ENCODE results near the gene UBE2D4. TPM values are rescaled to one million over a fixed set of nuclear protein-coding genes. Genes with fewer than 3 reads are reported as not detected.

The UBE2D4 gene
- total and polyA plus RNA-seq, 2 donors (not counting 3 experiments of a cell fraction or from before 2014, with no cell fraction given), result 11.3 to 19.8 TPM

- CTCF ChIA-PET, result no interaction called here
- no peaks in the 10 kb centered on the region for H3K4me1 ChIP-seq (ENCODE audit: control insufficient read depth, extremely low read depth, insufficient read depth, low read length)
- DNase-seq (ENCODE audit: low read depth, low spot score), result no peak
- no peak for TF ChIP-seq POLR2AphosphoS5 (IDR thresholded peaks at IDR 0.05; ENCODE audit: insufficient read depth, low read depth, low read length)
- no peak for TF ChIP-seq MAX (IDR thresholded peaks at IDR 0.05; ENCODE audit: insufficient read depth, insufficient read length)
- TF ChIP-seq JUN (IDR thresholded peaks at IDR 0.05; ENCODE audit: borderline replicate concordance, insufficient read depth, insufficient read length, low read depth), result no peak
- TF ChIP-seq EZH2 (IDR thresholded peaks at IDR 0.05; ENCODE audit: borderline replicate concordance, low read depth, low read length, severe bottlenecking), result no peak
- TF ChIP-seq, protein P1, sequence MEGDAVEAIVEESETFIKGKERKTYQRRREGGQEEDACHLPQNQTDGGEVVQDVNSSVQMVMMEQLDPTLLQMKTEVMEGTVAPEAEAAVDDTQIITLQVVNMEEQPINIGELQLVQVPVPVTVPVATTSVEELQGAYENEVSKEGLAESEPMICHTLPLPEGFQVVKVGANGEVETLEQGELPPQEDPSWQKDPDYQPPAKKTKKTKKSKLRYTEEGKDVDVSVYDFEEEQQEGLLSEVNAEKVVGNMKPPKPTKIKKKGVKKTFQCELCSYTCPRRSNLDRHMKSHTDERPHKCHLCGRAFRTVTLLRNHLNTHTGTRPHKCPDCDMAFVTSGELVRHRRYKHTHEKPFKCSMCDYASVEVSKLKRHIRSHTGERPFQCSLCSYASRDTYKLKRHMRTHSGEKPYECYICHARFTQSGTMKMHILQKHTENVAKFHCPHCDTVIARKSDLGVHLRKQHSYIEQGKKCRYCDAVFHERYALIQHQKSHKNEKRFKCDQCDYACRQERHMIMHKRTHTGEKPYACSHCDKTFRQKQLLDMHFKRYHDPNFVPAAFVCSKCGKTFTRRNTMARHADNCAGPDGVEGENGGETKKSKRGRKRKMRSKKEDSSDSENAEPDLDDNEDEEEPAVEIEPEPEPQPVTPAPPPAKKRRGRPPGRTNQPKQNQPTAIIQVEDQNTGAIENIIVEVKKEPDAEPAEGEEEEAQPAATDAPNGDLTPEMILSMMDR (IDR thresholded peaks at IDR 0.05; ENCODE audit: extremely low read depth in 1 of 2, insufficient read depth in 1 of 2, low read depth in 1 of 2, low read length in 2 of 2), result no peak
- no peak for TF ChIP-seq POLR2A (IDR thresholded peaks at IDR 0.05; ENCODE audit: low read depth, low read length)
- TF ChIP-seq FOS (IDR thresholded peaks at IDR 0.05; ENCODE audit: borderline replicate concordance, insufficient read depth, low read length), result no peak
- no peak for TF ChIP-seq MYC (IDR thresholded peaks at IDR 0.05; ENCODE audit: low read depth, low read length)
- no peak for TF ChIP-seq GATA2 (IDR thresholded peaks at IDR 0.05; ENCODE audit: insufficient read depth, insufficient read length, low read depth, low read length)
- no TSS peak for BruUV-seq (replicated peaks)
- no peak overlapping the region for H3K4me2 ChIP-seq (ENCODE audit: insufficient read depth, low read length)
- no peak for FAIRE-seq
- POLR2A ChIA-PET, result no interaction called here
- intact Hi-C loops (cut with micrococcal nuclease) (no loop called here), dilution Hi-C loops (cut with MboI; ENCODE audit: extremely low pct_ligation_motif_present, low sequenced_read_pairs) (no loop called here)
- no peak overlapping the region for H2AFZ ChIP-seq (ENCODE audit: low read depth, low read length)
- H3K79me2 ChIP-seq (ENCODE audit: control insufficient read depth, insufficient read depth, low read length), result no peaks in the 10 kb centered on the region
- H3K9me1 ChIP-seq (replicated peaks; ENCODE audit: control insufficient read depth, extremely low read depth, insufficient read depth, low read length), result no peaks in the 10 kb centered on the region
- no peak overlapping the region for H3K4me3 ChIP-seq (replicated peaks in 1 of 3; ENCODE audit: insufficient read depth in 1 of 3, low read depth in 1 of 3, low read length in 3 of 3)
- H3K27ac ChIP-seq (ENCODE audit: insufficient read depth, low read depth, low read length), result no peak overlapping the region
- H3K36me3 ChIP-seq (ENCODE audit: control insufficient read depth in 2 of 2, extremely low read depth in 1 of 2, insufficient read depth in 2 of 2, low read length in 2 of 2), result no peaks in the 10 kb centered on the region
- no peak overlapping the region for H3K9ac ChIP-seq (replicated peaks; ENCODE audit: extremely low read depth, insufficient read depth, low read length)
- no peaks in the 10 kb centered on the region for H3K9me3 ChIP-seq (replicated peaks; ENCODE audit: control insufficient read depth, insufficient read depth, low read length)
- H4K20me1 ChIP-seq (replicated peaks; ENCODE audit: control insufficient read depth, extremely low read depth, insufficient read depth, low read length), result no peaks in the 10 kb centered on the region
- H3K27me3 ChIP-seq (ENCODE audit: control insufficient read depth in 2 of 2, insufficient read depth in 2 of 2, low read length in 2 of 2), result no peaks in the 10 kb centered on the region
Measured at GRCh38 chr7:43933902-43934560, 7.8 kb downstream of the UBE2D4 start.

Measured in endothelial cell of umbilical vein (primary cell).